CD14-positive monocyte (primary cell): ENCODE measurements around the gene VPS18. TPM values are rescaled to one million over a fixed set of nuclear protein-coding genes. Genes with fewer than 3 reads are reported as not detected.

Source experiments
- DNase-seq, 3 donors: peaks; one replicate each; pipeline ENCODE4 v3.0.0-alpha.2; 2011 to 2022
- H2AFZ ChIP-seq: 2 replicates; pipeline ENCODE4 v1.6.0; 2012; ENCODE audit warnings: mild to moderate bottlenecking, low read depth, low read length, inconsistent platforms; ENCODE audit not compliant: insufficient read depth, poor library complexity, severe bottlenecking
- H3K27ac ChIP-seq, 2 donors: 1 replicate in 1 of 2; 2 replicates in 1 of 2; pipeline ENCODE4 v1.5.1; 2012 to 2013; ENCODE audit warnings: low read length in 2 of 2, control low read depth in 1 of 2, inconsistent platforms in 1 of 2, low read depth in 1 of 2, mild to moderate bottlenecking in 1 of 2
- H3K27me3 ChIP-seq, 2 donors: one replicate each; pipeline versions ENCODE4 v1.6.0 to v1.6.1; 2011 to 2013; ENCODE audit warnings: low read length in 2 of 2; ENCODE audit not compliant: control insufficient read depth in 2 of 2, insufficient read depth in 2 of 2
- H3K36me3 ChIP-seq, 2 donors: replicated peaks in 1 of 2; 1 replicate in 1 of 2; 2 replicates in 1 of 2; pipeline versions ENCODE4 v1.5.1 to v1.6.1; 2012 to 2013; ENCODE audit warnings: low read length in 2 of 2, control low read depth in 1 of 2, inconsistent platforms in 1 of 2, mild to moderate bottlenecking in 1 of 2; ENCODE audit not compliant: insufficient read depth in 2 of 2, control insufficient read depth in 1 of 2
- H3K4me1 ChIP-seq, 2 donors: 1 replicate in 1 of 2; 2 replicates in 1 of 2; pipeline versions ENCODE4 v1.5.1 to v1.6.1; 2012 to 2013; ENCODE audit warnings: low read length in 2 of 2, control low read depth in 1 of 2, inconsistent platforms in 1 of 2, mild to moderate bottlenecking in 1 of 2, moderate library complexity in 1 of 2; ENCODE audit not compliant: insufficient read depth in 2 of 2, control insufficient read depth in 1 of 2
- H3K4me2 ChIP-seq: replicated peaks from 2 replicates; pipeline ENCODE3; 2012; ENCODE audit warnings: low read length, moderate library complexity, mild to moderate bottlenecking; ENCODE audit not compliant: poor library complexity, severe bottlenecking; ENCODE audit errors: extremely low read depth
- H3K4me3 ChIP-seq, 3 experiments: fragments of 200-600 bp in 1 of 3; sonication (generic) in 1 of 3; replicated peaks in 1 of 3; 1 replicate in 2 of 3; 2 replicates in 1 of 3; pipeline ENCODE4 v1.5.1; 2011 to 2013; ENCODE audit warnings: low read length in 3 of 3, mild to moderate bottlenecking in 3 of 3, control low read depth in 2 of 3, low read depth in 2 of 3, inconsistent platforms in 1 of 3, moderate library complexity in 1 of 3
- H3K79me2 ChIP-seq: 2 replicates; pipeline ENCODE4 v1.6.0; 2012; ENCODE audit warnings: mild to moderate bottlenecking, control low read depth, inconsistent platforms, low read length, moderate library complexity; ENCODE audit not compliant: insufficient read depth
- H3K9ac ChIP-seq: 2 replicates; pipeline ENCODE4 v1.6.0; 2017; ENCODE audit warnings: low read length, mild to moderate bottlenecking; ENCODE audit not compliant: insufficient read depth, poor library complexity, severe bottlenecking
- H3K9me3 ChIP-seq, 2 donors: replicated peaks in 1 of 2; 1 replicate in 1 of 2; 2 replicates in 1 of 2; pipeline versions ENCODE4 v1.5.1 to v1.6.1; 2012 to 2013; ENCODE audit warnings: low read length in 2 of 2, control low read depth in 1 of 2; ENCODE audit not compliant: control insufficient read depth in 1 of 2, insufficient read depth in 1 of 2
- H4K20me1 ChIP-seq: 2 replicates; pipeline ENCODE4 v1.6.0; 2012; ENCODE audit warnings: mild to moderate bottlenecking, low read length, control low read depth, moderate library complexity; ENCODE audit not compliant: insufficient read depth
- H3K27ac Mint-ChIP-seq, 7 donors: one replicate each; pipeline ENCODE4 v1.8.0; 2020; ENCODE audit warnings: mild to moderate bottlenecking in 7 of 7, mixed read lengths in 7 of 7, moderate library complexity in 6 of 7, inconsistent platforms in 2 of 7
- H3K27me3 Mint-ChIP-seq, 3 donors: one replicate each; pipeline ENCODE4 v1.8.0; 2021 to 2022; ENCODE audit warnings: low read depth in 3 of 3, mild to moderate bottlenecking in 3 of 3, mixed read lengths in 3 of 3, moderate library complexity in 3 of 3, inconsistent platforms in 1 of 3
- H3K36me3 Mint-ChIP-seq, 2 donors: one replicate each; pipeline ENCODE4 v1.8.0; 2020; ENCODE audit warnings: mixed read lengths in 2 of 2, inconsistent platforms in 1 of 2, mild to moderate bottlenecking in 1 of 2
- H3K4me1 Mint-ChIP-seq: one replicate; pipeline ENCODE4 v1.8.0; 2020; ENCODE audit warnings: mild to moderate bottlenecking, mixed read lengths
- H3K4me3 Mint-ChIP-seq, 2 donors: one replicate each; pipeline ENCODE4 v1.8.0; 2020; ENCODE audit warnings: mild to moderate bottlenecking in 2 of 2, mixed read lengths in 2 of 2, moderate library complexity in 1 of 2
- H3K9me3 Mint-ChIP-seq, 7 donors: one replicate each; pipeline ENCODE4 v1.8.0; 2020 to 2022; ENCODE audit warnings: mixed read lengths in 7 of 7, mild to moderate bottlenecking in 6 of 7, moderate library complexity in 6 of 7, inconsistent platforms in 2 of 7
- whole genome bisulfite sequencing: methylation state at CpG from one replicate; pipeline ENCODE4 v1.1.5; 2013; ENCODE audit warnings: missing lambda C conversion rate; ENCODE audit not compliant: insufficient coverage; 5-methylcytosine and 5-hydroxymethylcytosine counted together
- intact Hi-C, 2 donors: fragments of 100-400 bp; cut with micrococcal nuclease; formaldehyde crosslinking; loops; one replicate each; pipeline versions ENCODE4 v1.15.0 to v1.15.1; 2023
- polyA plus RNA-seq, 3 donors: library from polyadenylated mRNA; depleted of rRNA in 1 of 3; unstranded in 2 of 3; stranded (reverse) in 1 of 3; fragments of 300-500 nt in 2 of 3; fragments of >200 nt in 1 of 3; fragmentation: Illumina TruSeq in 2 of 3; gene quantifications; 1 replicate in 2 of 3; 2 replicates in 1 of 3; pipeline ENCODE4 v1.2.3, GENCODE V29; 2012 to 2021
- TF ChIP-seq, protein P1 (sequence below): fragments of 200-600 bp; IDR thresholded peaks from one replicate; pipeline ENCODE4 v1.8.0; 2022; ENCODE audit warnings: antibody characterized with exemption, mild to moderate bottlenecking

VPS18 gene
- polyA plus RNA-seq, 3 donors: 12.1 to 22.8 (median 21.8) TPM

DNA sequence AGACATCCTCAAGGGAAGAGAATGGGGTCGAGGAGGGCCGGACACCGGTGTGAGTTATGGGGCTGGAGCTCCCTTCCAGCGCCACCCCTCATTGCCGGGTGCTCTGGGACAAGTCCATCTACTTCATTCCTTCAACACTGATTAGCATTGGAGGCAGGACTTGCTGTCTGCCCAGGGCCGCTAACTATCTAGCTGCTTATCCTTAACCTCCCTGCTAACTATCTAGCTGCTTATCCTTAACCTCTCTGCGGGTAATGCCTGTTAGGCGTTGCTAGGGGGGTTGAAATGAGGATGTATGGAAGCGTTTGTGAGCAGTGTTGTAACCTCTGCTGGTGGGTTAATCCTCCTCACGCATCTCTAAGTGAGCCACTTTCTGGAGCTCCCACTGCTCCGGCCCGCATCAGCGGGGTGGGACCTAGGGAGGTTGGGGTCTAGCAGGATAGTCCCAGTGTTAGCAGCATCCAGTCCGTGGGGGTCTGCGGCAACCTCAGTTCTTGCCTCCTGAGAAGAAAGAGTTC lies 48.1 kb downstream of the VPS18 start:
- Histone ChIP-seq H3K4me2 (peak overlapping the region; percentile 82), H3K9ac (peak overlapping the region; percentile 68), H3K4me3 (peak overlapping the region; percentile 57 to 80 (median 76)), H3K9me3 (no peaks in the 10 kb centered on the region), H3K36me3 (no peaks in the 10 kb centered on the region), H3K27ac (peak overlapping the region; percentile 64 to 75), H3K79me2 (no peaks in the 10 kb centered on the region), H3K4me1 (peaks cover 34 to 40% of the 10 kb centered on the region in 2 donors), H2AFZ (peak overlapping the region; percentile 94), H4K20me1 (no peaks in the 10 kb centered on the region), H3K27me3 (no peaks in the 10 kb centered on the region)
- intact Hi-C loops: loop anchor here in 1 of 2 donors (5.0 to 10.0 kb wide), 2 partner anchors 35 to 82 kb away; no protein-coding TSS in a partner anchor
- H3K27me3 Mint-ChIP-seq: peaks cover 9 to 16% (median 12%) of the 10 kb centered on the region in 3 donors
- no peaks in the 10 kb centered on the region for H3K36me3 Mint-ChIP-seq
- H3K4me1 Mint-ChIP-seq: peaks cover 35% of the 10 kb centered on the region
- peak; percentile 43 to 75 (median 73) for DNase-seq
- no peaks in the 10 kb centered on the region for H3K9me3 Mint-ChIP-seq
- WGBS: 24% methylated on average over 10 of the region's 15 CpGs
- peak overlapping the region in 4 of 7 donors; percentile 43 to 61 (median 50) for H3K27ac Mint-ChIP-seq
- TF ChIP-seq, protein P1, sequence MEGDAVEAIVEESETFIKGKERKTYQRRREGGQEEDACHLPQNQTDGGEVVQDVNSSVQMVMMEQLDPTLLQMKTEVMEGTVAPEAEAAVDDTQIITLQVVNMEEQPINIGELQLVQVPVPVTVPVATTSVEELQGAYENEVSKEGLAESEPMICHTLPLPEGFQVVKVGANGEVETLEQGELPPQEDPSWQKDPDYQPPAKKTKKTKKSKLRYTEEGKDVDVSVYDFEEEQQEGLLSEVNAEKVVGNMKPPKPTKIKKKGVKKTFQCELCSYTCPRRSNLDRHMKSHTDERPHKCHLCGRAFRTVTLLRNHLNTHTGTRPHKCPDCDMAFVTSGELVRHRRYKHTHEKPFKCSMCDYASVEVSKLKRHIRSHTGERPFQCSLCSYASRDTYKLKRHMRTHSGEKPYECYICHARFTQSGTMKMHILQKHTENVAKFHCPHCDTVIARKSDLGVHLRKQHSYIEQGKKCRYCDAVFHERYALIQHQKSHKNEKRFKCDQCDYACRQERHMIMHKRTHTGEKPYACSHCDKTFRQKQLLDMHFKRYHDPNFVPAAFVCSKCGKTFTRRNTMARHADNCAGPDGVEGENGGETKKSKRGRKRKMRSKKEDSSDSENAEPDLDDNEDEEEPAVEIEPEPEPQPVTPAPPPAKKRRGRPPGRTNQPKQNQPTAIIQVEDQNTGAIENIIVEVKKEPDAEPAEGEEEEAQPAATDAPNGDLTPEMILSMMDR: no peak
- peak overlapping the region; percentile 77 to 88 for H3K4me3 Mint-ChIP-seq

DNA sequence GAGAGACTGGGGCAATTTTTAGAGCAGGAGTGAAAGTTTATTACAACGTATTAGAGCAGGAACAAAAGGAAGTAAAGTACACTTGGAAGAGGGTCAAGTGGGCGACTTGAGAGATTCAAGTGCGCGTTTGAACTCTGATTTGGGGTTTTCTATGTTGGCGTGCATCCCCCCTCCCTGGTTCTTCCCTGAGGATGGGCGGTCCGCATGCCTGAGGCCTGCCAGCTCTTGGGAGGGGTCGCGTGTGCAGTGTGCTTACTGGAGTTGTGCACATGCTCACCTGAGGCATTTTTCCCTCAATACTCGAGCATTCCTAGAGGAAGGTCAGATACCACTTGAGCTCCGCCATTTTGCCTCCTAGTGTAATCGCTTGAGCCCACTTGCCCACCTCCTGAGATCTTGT lies 48.6 kb downstream of the VPS18 start:
- Histone ChIP-seq H3K79me2 (no peaks in the 10 kb centered on the region), H3K27ac (peak overlapping the region in 1 of 2 donors; percentile 75), H3K36me3 (no peaks in the 10 kb centered on the region), H2AFZ (peak overlapping the region; percentile 94), H4K20me1 (no peaks in the 10 kb centered on the region), H3K9me3 (no peaks in the 10 kb centered on the region), H3K4me1 (peaks cover 34 to 40% of the 10 kb centered on the region in 2 donors), H3K4me2 (peak overlapping the region; percentile 82), H3K27me3 (no peaks in the 10 kb centered on the region), H3K4me3 (peak overlapping the region in 2 of 3 experiments; percentile 76 to 80), H3K9ac (peak overlapping the region; percentile 68)
- no peaks in the 10 kb centered on the region for H3K36me3 Mint-ChIP-seq
- no peaks in the 10 kb centered on the region for H3K9me3 Mint-ChIP-seq
- peak overlapping the region in 4 of 7 donors; percentile 43 to 61 (median 50) for H3K27ac Mint-ChIP-seq
- peaks cover 8 to 14% (median 13%) of the 10 kb centered on the region in 3 donors for H3K27me3 Mint-ChIP-seq
- intact Hi-C loops: loop anchor here in 1 of 2 donors (5.0 to 10.0 kb wide), 2 partner anchors 36 to 82 kb away; no protein-coding TSS in a partner anchor
- H3K4me3 Mint-ChIP-seq: peak overlapping the region; percentile 77 to 88
- peaks cover 35% of the 10 kb centered on the region for H3K4me1 Mint-ChIP-seq
- no peak for DNase-seq
- 80% methylated on average over 8 of the region's 12 CpGs for WGBS
- TF ChIP-seq, protein P1: no peak
